ENCODE data around the gene PLEKHG5. TPM values are rescaled to one million over a fixed set of nuclear protein-coding genes. Genes with fewer than 3 reads are reported as not detected.

The PLEKHG5 gene
- total RNA-seq, 4 donors from 2014 or later = 24.3 to 37.8 (median 32.6) TPM

GRCh38 chr1:6531996-6532395 lies 40.5 kb upstream of the PLEKHG5 start:
- Histone ChIP-seq H3K9me3 (no peaks in the 10 kb centered on the region), H3K4me1 (no peaks in the 10 kb centered on the region), H3K27ac (no peak overlapping the region), H3K4me3 (no peak overlapping the region), H3K27me3 (no peaks in the 10 kb centered on the region), H3K36me3 (peaks cover 27 to 100% (median 46%) of the 10 kb centered on the region in 3 donors)
- intact Hi-C loops (cut with DNase I) = no loop called here
- WGBS, 2 donors = 88 to 90% methylated on average over 5 of the region's 5 CpGs
- TF ChIP-seq CTCF (IDR thresholded peaks at IDR 0.05) = no peak
- no peak for DNase-seq

DNA sequence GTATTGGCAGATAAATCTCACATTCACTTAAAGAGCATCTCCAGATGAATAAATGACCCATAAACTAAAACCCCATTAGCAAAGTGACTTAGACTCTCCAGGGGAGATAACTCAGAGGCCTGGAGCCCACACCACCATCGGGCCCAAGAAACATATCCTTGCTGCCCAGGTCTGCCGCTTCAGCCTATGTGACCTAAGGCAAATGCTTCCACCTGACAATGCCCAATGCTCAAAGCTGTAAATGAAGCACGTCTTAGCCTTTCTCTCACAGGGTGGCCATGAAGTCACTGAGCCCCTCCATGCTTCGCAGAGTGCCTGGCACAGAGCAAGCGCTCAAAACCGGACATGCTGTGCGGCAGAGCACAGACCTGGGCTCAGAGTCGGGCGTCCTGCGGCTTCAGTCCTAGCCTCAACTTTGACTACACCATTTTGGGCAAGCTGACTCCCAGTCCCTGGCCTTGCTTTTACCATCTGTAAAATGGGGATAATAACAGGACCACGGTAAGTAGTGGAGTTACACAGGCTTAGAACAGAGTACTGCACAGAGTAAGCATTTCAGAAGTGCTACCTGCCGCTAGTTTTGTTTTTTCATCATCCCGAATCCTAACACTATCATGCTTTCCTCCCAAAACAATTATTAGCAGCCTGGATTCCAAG lies 39.2 kb upstream of the PLEKHG5 start:
- TF ChIP-seq POLR2A (IDR thresholded peaks at IDR 0.05) = no peak
- no peak for TF ChIP-seq CTCF (IDR thresholded peaks at IDR 0.05)
- intact Hi-C loops (cut with DNase I) = no loop called here
- Histone ChIP-seq H3K4me1 (no peaks in the 10 kb centered on the region), H3K9me3 (no peaks in the 10 kb centered on the region), H3K4me3 (no peak overlapping the region), H3K27me3 (no peaks in the 10 kb centered on the region), H3K36me3 (peaks cover 34 to 100% (median 56%) of the 10 kb centered on the region in 3 donors), H3K27ac (no peak overlapping the region)
- 91 to 96% methylated on average over 8 to 13 of the region's 13 CpGs for WGBS, 2 donors
- no peak for DNase-seq

DNA sequence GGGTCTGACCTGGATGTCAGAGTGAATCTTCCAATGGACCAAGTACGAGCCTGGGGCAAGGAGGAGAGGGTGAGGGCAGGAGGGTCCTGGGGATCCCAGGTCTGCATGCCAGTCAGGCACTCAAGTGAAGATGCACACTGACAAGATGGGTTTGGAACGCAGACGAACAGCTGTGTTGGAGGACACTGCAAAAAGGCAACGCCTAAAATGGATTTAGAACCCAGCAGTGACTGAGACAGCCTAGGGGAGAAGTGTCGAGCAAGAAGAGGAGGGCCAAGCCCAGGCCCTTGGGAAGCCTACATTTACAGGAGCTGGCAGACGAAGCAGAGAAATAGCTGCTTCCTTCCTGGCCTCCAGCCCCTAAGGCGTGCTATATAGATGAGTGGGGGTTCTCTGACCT lies 37.0 kb upstream of the PLEKHG5 start:
- DNase-seq = no peak
- H3K4me1 ChIP-seq = no peaks in the 10 kb centered on the region
- TF ChIP-seq CTCF (IDR thresholded peaks at IDR 0.05) (no peak), POLR2A (IDR thresholded peaks at IDR 0.05) (no peak)
- peaks cover 34 to 99% (median 57%) of the 10 kb centered on the region in 3 donors for H3K36me3 ChIP-seq
- H3K4me3 ChIP-seq = no peak overlapping the region
- no peaks in the 10 kb centered on the region for H3K27me3 ChIP-seq
- WGBS, 2 donors = 89 to 91% methylated on average over 7 of the region's 7 CpGs
- intact Hi-C loops (cut with DNase I) = no loop called here
- H3K27ac ChIP-seq = no peak overlapping the region
- no peaks in the 10 kb centered on the region for H3K9me3 ChIP-seq

DNA sequence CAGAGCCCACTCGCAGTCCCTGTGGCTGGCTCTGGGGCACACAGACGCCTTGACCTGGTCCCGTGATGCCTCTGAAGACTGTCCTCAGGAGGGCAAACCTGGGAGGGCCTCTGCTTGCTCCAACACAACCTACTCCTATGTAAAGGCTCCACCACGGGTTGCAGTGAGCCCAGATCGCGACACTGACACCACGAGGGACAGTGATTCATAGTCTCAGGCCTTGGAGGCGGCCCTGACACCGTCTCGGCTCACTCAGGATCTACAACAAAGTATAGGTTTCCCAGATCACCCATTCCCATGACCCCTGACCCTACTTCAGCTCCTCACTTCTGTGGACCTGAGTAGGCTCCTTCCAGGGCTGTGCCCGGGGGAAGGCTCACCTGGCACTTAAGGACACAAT lies 34.8 kb upstream of the PLEKHG5 start:
- no peak for TF ChIP-seq POLR2A (IDR thresholded peaks at IDR 0.05)
- no peak for TF ChIP-seq CTCF (IDR thresholded peaks at IDR 0.05)
- Histone ChIP-seq H3K4me1 (no peaks in the 10 kb centered on the region), H3K9me3 (no peaks in the 10 kb centered on the region), H3K36me3 (peaks cover 17 to 77% (median 37%) of the 10 kb centered on the region in 3 donors), H3K27me3 (no peaks in the 10 kb centered on the region), H3K27ac (no peak overlapping the region), H3K4me3 (no peak overlapping the region)
- no peak for DNase-seq
- WGBS, 2 donors = 72 to 100% methylated on average over 1 to 9 of the region's 11 CpGs
- intact Hi-C loops (cut with DNase I) = no loop called here

DNA sequence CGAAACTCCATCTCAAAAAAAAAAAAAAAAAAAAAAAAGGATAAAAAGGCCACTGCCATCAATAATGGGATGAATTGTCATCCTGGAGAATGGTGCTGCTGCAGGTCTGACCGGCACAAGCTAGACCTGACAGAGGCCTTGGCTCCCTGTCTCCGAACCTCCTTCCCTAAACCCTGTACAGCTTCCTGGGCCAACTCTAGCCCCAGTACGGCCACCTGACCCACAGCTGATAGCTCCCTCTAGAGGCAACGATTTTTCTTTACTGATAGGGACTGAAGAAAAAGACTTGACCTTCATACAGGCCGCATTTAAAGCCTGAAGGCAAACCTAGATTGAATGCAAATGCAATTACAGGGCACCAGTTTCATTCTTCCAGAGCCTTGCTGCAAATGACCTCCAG lies 32.1 kb upstream of the PLEKHG5 start:
- TF ChIP-seq POLR2A (IDR thresholded peaks at IDR 0.05) = no peak
- TF ChIP-seq CTCF (IDR thresholded peaks at IDR 0.05) = peak in 5 of 6 experiments; percentile 27 to 60 (median 41)
- H3K27ac ChIP-seq = no peak overlapping the region
- H3K9me3 ChIP-seq = no peaks in the 10 kb centered on the region
- no peak for DNase-seq
- H3K36me3 ChIP-seq = peaks cover 11 to 49% (median 18%) of the 10 kb centered on the region in 3 donors
- H3K4me3 ChIP-seq = no peak overlapping the region
- peaks cover 15 to 25% (median 17%) of the 10 kb centered on the region in 3 donors for H3K4me1 ChIP-seq
- no peaks in the 10 kb centered on the region for H3K27me3 ChIP-seq
- 31 to 36% methylated on average over 6 of the region's 6 CpGs for WGBS, 2 donors
- intact Hi-C loops (cut with DNase I) = no loop called here

Measured in esophagus squamous epithelium (tissue), 5 donors.